K562 (cell line): Measurements from ENCODE around the gene VIM. TPM values are rescaled to one million over a fixed set of nuclear protein-coding genes. Genes with fewer than 3 reads are reported as not detected.

Source experiments
- AFF4 ChIP-seq: sonication (generic); formaldehyde crosslinking; IDR thresholded peaks from 2 replicates; pipeline ENCODE4 v1.8.0; 2023; ENCODE audit warnings: mild to moderate bottlenecking, missing genetic modification reagents
- CHD1 ChIP-seq: fragments of 200-600 bp; sonication (generic); IDR thresholded peaks from one replicate; pipeline ENCODE4 v1.6.1; 2012; ENCODE audit warnings: mild to moderate bottlenecking, moderate library complexity, low read length, inconsistent platforms
- CTBP1 ChIP-seq: fragments of 450-650 bp; IDR thresholded peaks from 2 replicates; pipeline ENCODE4 v1.6.1; 2016; ENCODE audit warnings: borderline replicate concordance
- DDX20 ChIP-seq: fragments of 450-650 bp; IDR thresholded peaks from 2 replicates; pipeline ENCODE4 v1.6.1; 2016; ENCODE audit warnings: missing genetic modification characterization, low read depth, mild to moderate bottlenecking, missing compliant biosample characterization, moderate library complexity
- EGR1 ChIP-seq: fragments of 450-650 bp; conservative IDR thresholded peaks from 2 replicates; pipeline ENCODE4 v1.6.1; 2017; ENCODE audit warnings: mild to moderate bottlenecking
- EP400 ChIP-seq: fragments of 450-650 bp; IDR thresholded peaks from 2 replicates; pipeline ENCODE4 v1.6.1; 2017; ENCODE audit warnings: antibody characterized with exemption, mild to moderate bottlenecking, moderate library complexity
- HLTF ChIP-seq: fragments of 450-650 bp; IDR thresholded peaks from 2 replicates; pipeline ENCODE4 v1.6.1; 2016
- MEF2A ChIP-seq: IDR thresholded peaks from 2 replicates; pipeline ENCODE4 v1.6.1; 2011; ENCODE audit warnings: low read depth, mild to moderate bottlenecking, low read length, moderate library complexity; ENCODE audit not compliant: control insufficient read depth
- NFATC3 ChIP-seq: fragments of 450-650 bp; IDR thresholded peaks from 2 replicates; pipeline ENCODE4 v1.6.1; 2017; ENCODE audit warnings: mild to moderate bottlenecking
- NR2C2 ChIP-seq, 2 experiments: fragments of 200-800 bp in 1 of 2; sonication (Bioruptor generic) in 1 of 2; sonication (generic) in 1 of 2; formaldehyde crosslinking in 1 of 2; IDR thresholded peaks; 2 replicates each; pipeline versions ENCODE4 v1.6.1 to v1.8.0; 2016 to 2022; ENCODE audit warnings: mild to moderate bottlenecking in 1 of 2, missing compliant biosample characterization in 1 of 2, missing genetic modification characterization in 1 of 2, missing genetic modification reagents in 1 of 2
- SIN3A ChIP-seq, 2 experiments: fragments of 150-350 bp in 1 of 2; IDR thresholded peaks; 2 replicates each; pipeline ENCODE4 v1.6.1; 2011 to 2016; ENCODE audit warnings: borderline replicate concordance in 2 of 2, low read depth in 2 of 2, low read length in 2 of 2, mild to moderate bottlenecking in 2 of 2, moderate library complexity in 2 of 2; ENCODE audit not compliant: control insufficient read depth in 1 of 2
- ZNF311 ChIP-seq: fragments of 250-450 bp; sonication (Bioruptor Pico); IDR thresholded peaks from 2 replicates; pipeline ENCODE4 v1.4.0; 2020; ENCODE audit warnings: mild to moderate bottlenecking, moderate library complexity
- ZNF764 ChIP-seq: fragments of 250-450 bp; sonication (Bioruptor Pico); IDR thresholded peaks from 2 replicates; pipeline ENCODE4 v1.4.0; 2020; ENCODE audit warnings: low read depth, mild to moderate bottlenecking, moderate library complexity
- polyA plus RNA-seq, 8 experiments: library from polyadenylated mRNA; depleted of rRNA in 4 of 8; stranded (reverse) in 5 of 8; unstranded in 3 of 8; fragments of >200 nt; fragmentation: Nextera tagmentation in 2 of 8; fragmentation: Illumina TruSeq in 1 of 8; extraction: Ambion mirVana in 2 of 8; extraction: Trizol in 1 of 8; gene quantifications; 2 replicates each; pipeline versions ENCODE4 v1.2.1 to v1.2.3, GENCODE V29; 2011 to 2014; ENCODE audit warnings: inconsistent platforms in 1 of 8, missing spikeins in 1 of 8
- total RNA-seq, 7 experiments: library from RNA; depleted of rRNA in 6 of 7; stranded (reverse); fragments of >200 nt in 6 of 7; fragmentation: Illumina TruSeq in 2 of 7; extraction: Trizol in 2 of 7; gene quantifications; 2 replicates each; pipeline versions ENCODE4 v1.2.1 to v1.2.3, GENCODE V29; 2011 to 2021; ENCODE audit warnings: low replicate concordance in 1 of 7
- TF ChIP-seq, protein P1 (sequence below): fragments of 150-350 bp; conservative IDR thresholded peaks from 2 replicates; pipeline ENCODE4 v1.6.1; 2014; ENCODE audit warnings: low read length
- TF ChIP-seq, protein P2 (sequence below): sonication (generic); formaldehyde crosslinking; IDR thresholded peaks from 2 replicates; pipeline ENCODE4 v1.8.0; 2022; ENCODE audit warnings: missing genetic modification reagents, mild to moderate bottlenecking, borderline replicate concordance

VIM gene
- total and polyA plus RNA-seq, 9 of the 15 experiments (the other 6 are each of a cell fraction or from before 2014, with no cell fraction given), result 86.0 to 621 (median 383) TPM

DNA sequence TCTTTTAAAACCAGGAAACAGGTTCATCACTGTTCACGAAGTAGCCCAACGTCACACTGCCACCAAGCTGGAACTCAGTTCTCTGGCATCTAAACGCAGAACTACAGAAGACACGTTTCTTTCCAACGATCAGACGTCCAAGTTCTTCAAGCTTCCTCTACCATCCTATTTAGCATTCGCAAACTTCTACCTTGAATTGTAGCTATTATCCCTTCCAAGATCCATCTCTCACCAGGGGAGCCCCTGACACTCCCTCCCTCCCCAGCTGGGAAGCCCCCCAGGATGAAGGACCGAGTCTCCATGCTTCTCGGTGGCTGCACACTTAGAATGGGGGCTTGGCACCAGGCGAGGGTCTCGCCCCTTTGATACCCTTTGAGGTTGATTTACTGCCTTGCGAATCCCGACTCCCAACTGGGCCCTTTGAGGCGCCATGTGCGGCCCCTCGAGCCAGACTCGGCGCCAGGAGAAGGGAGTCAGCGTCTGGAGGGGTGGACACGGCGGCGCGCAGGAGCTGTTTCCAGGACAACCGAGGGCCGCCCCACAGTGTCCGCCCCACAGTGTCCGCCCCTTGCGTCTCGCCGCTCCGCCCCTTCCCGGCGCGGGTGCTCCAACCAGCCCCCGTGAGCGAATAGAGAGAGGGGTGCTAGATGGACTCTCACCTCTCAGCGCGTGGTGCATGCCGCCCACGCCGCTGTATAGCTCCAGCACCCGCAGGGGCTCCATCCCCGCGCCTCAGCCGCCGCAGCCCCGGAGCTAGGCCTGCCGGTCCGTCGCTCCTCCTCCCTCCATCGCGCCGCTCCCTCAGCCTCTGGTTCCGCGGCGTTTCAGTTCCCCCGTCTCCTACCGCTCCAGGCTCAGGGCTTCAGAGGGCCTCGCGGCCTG lies 26.9 kb upstream of the VIM start, which contains the start of gene TRDMT1 (continued):
- TF ChIP-seq AFF4 (CRISPR knock-in tag) (peak; percentile 87), EP400 (peak; percentile 88), NR2C2 (CRISPR knock-in tag; IDR thresholded peaks at IDR 0.05) (0 out of 2 replicates have a peak, but pooled peaks have one; percentile 44), NR2C2 (tag; IDR thresholded peaks at IDR 0.05) (peak; percentile 68; the same call in 1 of the 2 replicates), ZNF311 (no peak), CHD1 (peak; percentile 47), SIN3A (IDR thresholded peaks at IDR 0.05; ENCODE audit: borderline replicate concordance in 2 of 2, control insufficient read depth in 1 of 2, low read depth in 2 of 2, low read length in 2 of 2) (peak in 1 of 2 experiments; percentile 77; a peak in 2 of 4 replicates), NFATC3 (no peak), MEF2A (no peak), ZNF764 (CRISPR knock-in tag) (no peak), DDX20 (tag) (no peak), HLTF (peak; percentile 71; the same call in 1 of the 2 replicates), EGR1 (peak; percentile 96), CTBP1 (peak; percentile 93)
- TF ChIP-seq, protein P1, sequence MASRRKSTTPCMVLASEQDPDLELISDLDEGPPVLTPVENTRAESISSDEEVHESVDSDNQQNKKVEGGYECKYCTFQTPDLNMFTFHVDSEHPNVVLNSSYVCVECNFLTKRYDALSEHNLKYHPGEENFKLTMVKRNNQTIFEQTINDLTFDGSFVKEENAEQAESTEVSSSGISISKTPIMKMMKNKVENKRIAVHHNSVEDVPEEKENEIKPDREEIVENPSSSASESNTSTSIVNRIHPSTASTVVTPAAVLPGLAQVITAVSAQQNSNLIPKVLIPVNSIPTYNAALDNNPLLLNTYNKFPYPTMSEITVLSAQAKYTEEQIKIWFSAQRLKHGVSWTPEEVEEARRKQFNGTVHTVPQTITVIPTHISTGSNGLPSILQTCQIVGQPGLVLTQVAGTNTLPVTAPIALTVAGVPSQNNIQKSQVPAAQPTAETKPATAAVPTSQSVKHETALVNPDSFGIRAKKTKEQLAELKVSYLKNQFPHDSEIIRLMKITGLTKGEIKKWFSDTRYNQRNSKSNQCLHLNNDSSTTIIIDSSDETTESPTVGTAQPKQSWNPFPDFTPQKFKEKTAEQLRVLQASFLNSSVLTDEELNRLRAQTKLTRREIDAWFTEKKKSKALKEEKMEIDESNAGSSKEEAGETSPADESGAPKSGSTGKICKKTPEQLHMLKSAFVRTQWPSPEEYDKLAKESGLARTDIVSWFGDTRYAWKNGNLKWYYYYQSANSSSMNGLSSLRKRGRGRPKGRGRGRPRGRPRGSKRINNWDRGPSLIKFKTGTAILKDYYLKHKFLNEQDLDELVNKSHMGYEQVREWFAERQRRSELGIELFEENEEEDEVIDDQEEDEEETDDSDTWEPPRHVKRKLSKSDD, result 0 out of 2 replicates have a peak, but pooled peaks have one; percentile 52
- TF ChIP-seq, protein P2, sequence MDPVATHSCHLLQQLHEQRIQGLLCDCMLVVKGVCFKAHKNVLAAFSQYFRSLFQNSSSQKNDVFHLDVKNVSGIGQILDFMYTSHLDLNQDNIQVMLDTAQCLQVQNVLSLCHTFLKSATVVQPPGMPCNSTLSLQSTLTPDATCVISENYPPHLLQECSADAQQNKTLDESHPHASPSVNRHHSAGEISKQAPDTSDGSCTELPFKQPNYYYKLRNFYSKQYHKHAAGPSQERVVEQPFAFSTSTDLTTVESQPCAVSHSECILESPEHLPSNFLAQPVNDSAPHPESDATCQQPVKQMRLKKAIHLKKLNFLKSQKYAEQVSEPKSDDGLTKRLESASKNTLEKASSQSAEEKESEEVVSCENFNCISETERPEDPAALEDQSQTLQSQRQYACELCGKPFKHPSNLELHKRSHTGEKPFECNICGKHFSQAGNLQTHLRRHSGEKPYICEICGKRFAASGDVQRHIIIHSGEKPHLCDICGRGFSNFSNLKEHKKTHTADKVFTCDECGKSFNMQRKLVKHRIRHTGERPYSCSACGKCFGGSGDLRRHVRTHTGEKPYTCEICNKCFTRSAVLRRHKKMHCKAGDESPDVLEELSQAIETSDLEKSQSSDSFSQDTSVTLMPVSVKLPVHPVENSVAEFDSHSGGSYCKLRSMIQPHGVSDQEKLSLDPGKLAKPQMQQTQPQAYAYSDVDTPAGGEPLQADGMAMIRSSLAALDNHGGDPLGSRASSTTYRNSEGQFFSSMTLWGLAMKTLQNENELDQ, result no peak
